NCI-H1417 treated with DMSO at 0.1 percent for 48 hours (cell line): ENCODE results near the gene ART1.
"Not testable (repeated sequence)": the region's sequence is repeated elsewhere in the genome, so short reads cannot be mapped to it uniquely, and the experiment has no call there.

Experiments
- DNase-seq: peaks from one replicate; lab custom pipeline; 2025; lab: John Stamatoyannopoulos, UW

Gene ART1

GRCh38 chr11:3632070-3632660 lies 12.8 kb upstream of the ART1 start:
- no peak for DNase-seq

GRCh38 chr11:3635641-3636375 lies 9.1 kb upstream of the ART1 start:
- DNase-seq, result no peak

- DNase-seq, result no peak
These were observed 7.7 kb upstream of the ART1 start for GRCh38 chr11:3637201-3637600.

GRCh38 chr11:3638513-3638912 lies 6.4 kb upstream of the ART1 start:
- DNase-seq, result no peak

GRCh38 chr11:3639841-3640240 lies 5.1 kb upstream of the ART1 start:
- no peak for DNase-seq

- DNase-seq, result no peak
These were observed 3.7 kb upstream of the ART1 start for GRCh38 chr11:3641191-3641590.

GRCh38 chr11:3641701-3642070 lies 3.2 kb upstream of the ART1 start, which contains the start of gene ART5:
Gene ART5, minus strand, starts transcription at chr11:3641992. Its CDS starts 130 bp downstream, at chr11:3641862.
- DNase-seq, result no peak

GRCh38 chr11:3642071-3642951 lies 2.6 kb upstream of the ART1 start:
- peak; percentile 5 for DNase-seq

GRCh38 chr11:3643102-3643546 lies 1.8 kb upstream of the ART1 start:
- not testable (repeated sequence) for DNase-seq

GRCh38 chr11:3645552-3645951 lies 624 bp downstream of the ART1 start:
- no peak for DNase-seq

GRCh38 chr11:3648843-3649242 lies 3.9 kb downstream of the ART1 start:
- DNase-seq, result not testable (repeated sequence)

- DNase-seq, result not testable (repeated sequence)
These were observed 4.4 kb downstream of the ART1 start for GRCh38 chr11:3649374-3649773.

GRCh38 chr11:3652514-3652913 lies 7.6 kb downstream of the ART1 start:
- not testable (repeated sequence) for DNase-seq

GRCh38 chr11:3655547-3655946 lies 10.6 kb downstream of the ART1 start:
- no peak for DNase-seq

- DNase-seq, result not testable (repeated sequence)
These were observed 12.4 kb downstream of the ART1 start for GRCh38 chr11:3657331-3657730.

GRCh38 chr11:3658252-3658651 lies 13.3 kb downstream of the ART1 start:
- no peak for DNase-seq

- DNase-seq, result no peak
These were observed 14.9 kb downstream of the ART1 start for GRCh38 chr11:3659595-3660515.

- no peak for DNase-seq
These were observed 16.0 kb downstream of the ART1 start for GRCh38 chr11:3660960-3661359.

- no peak for DNase-seq
These were observed 17.9 kb downstream of the ART1 start for GRCh38 chr11:3662856-3663255.

GRCh38 chr11:3664032-3664630 lies 19.2 kb downstream of the ART1 start:
- no peak for DNase-seq

- DNase-seq, result no peak
These were observed 20.6 kb downstream of the ART1 start for GRCh38 chr11:3665336-3666022.
